ENCODE results near the gene HOXA7. TPM values are rescaled to one million over a fixed set of nuclear protein-coding genes. Genes with fewer than 3 reads are reported as not detected.

HOXA7 gene
- polyA plus RNA-seq, 4 donors: 11.4 to 31.9 (median 27.3) TPM

GRCh38 chr7:27111042-27111750 is 45.3 kb downstream of the HOXA7 start:
- no peak for DNase-seq (ENCODE audit: low read depth in 4 of 4, low spot score in 3 of 4)

- DNase-seq (ENCODE audit: low read depth in 4 of 4, low spot score in 3 of 4): no peak
Observed at GRCh38 chr7:27110186-27111031, 46.1 kb downstream of the HOXA7 start.

- no peak for DNase-seq (ENCODE audit: low read depth in 4 of 4, low spot score in 3 of 4)
Observed at GRCh38 chr7:27109466-27110185, 46.8 kb downstream of the HOXA7 start.

- no peak for DNase-seq (ENCODE audit: low read depth in 4 of 4, low spot score in 3 of 4)
Observed at GRCh38 chr7:27108390-27109127, 47.9 kb downstream of the HOXA7 start.

- no peak for DNase-seq (ENCODE audit: low read depth in 4 of 4, low spot score in 3 of 4)
Observed at GRCh38 chr7:27107391-27108381, 48.8 kb downstream of the HOXA7 start.

GRCh38 chr7:27106901-27107240 is 49.6 kb downstream of the HOXA7 start:
- no peak for DNase-seq (ENCODE audit: low read depth in 4 of 4, low spot score in 3 of 4)

GRCh38 chr7:27106181-27106900 is 50.1 kb downstream of the HOXA7 start:
- DNase-seq (ENCODE audit: low read depth in 4 of 4, low spot score in 3 of 4): peak in 2 of 4 donors; percentile 36 to 40

- peak in 2 of 4 donors; percentile 4 to 26 for DNase-seq (ENCODE audit: low read depth in 4 of 4, low spot score in 3 of 4)
Observed at GRCh38 chr7:27105301-27106031, 51.0 kb downstream of the HOXA7 start.

- peak; percentile 24 to 70 (median 64) for DNase-seq (ENCODE audit: low read depth in 4 of 4, low spot score in 3 of 4)
Observed at GRCh38 chr7:27104341-27105058, 52.0 kb downstream of the HOXA7 start.

Other genes with a start within 250 kb of the HOXA7 start
- gene HOXA1, start 60.7 kb downstream of the HOXA7 start, polyA plus RNA-seq (ENCODE audit: insufficient read length in 4 of 4): 1 to 10 TPM; 2.6 to 4.0 (median 3.0) TPM
- 10 to 100 TPM; 10.1 to 15.1 (median 11.3) TPM for gene HOXA2, start 54.0 kb downstream of the HOXA7 start, polyA plus RNA-seq (ENCODE audit: insufficient read length in 4 of 4)
- 10 to 100 TPM; 22.0 to 26.2 (median 23.3) TPM for gene HOXA4, start 25.9 kb downstream of the HOXA7 start, polyA plus RNA-seq (ENCODE audit: insufficient read length in 4 of 4)
- gene HOXA5, start 13.0 kb downstream of the HOXA7 start, polyA plus RNA-seq (ENCODE audit: insufficient read length in 4 of 4): 10 to 100 TPM; 76.3 to 92.8 (median 81.6) TPM
- gene HOXA6, start 8.9 kb downstream of the HOXA7 start, polyA plus RNA-seq (ENCODE audit: insufficient read length in 4 of 4): 10 to 100 TPM; 25.1 to 48.3 (median 35.4) TPM
- 10 to 100 TPM; 38.6 to 53.0 (median 46.3) TPM for gene HOXA3, start 4.1 kb downstream of the HOXA7 start, polyA plus RNA-seq (ENCODE audit: insufficient read length in 4 of 4)
- gene HOXA9, start 8.9 kb upstream of the HOXA7 start, polyA plus RNA-seq (ENCODE audit: insufficient read length in 4 of 4): 100 to 1,000 TPM in 2 of 4 donors, 10 to 100 TPM in 2; 54.9 to 111 (median 103) TPM
- 100 to 1,000 TPM; 103 to 161 (median 136) TPM for gene HOXA10, start 17.6 kb upstream of the HOXA7 start, polyA plus RNA-seq (ENCODE audit: insufficient read length in 4 of 4)
- gene HOXA11, start 28.6 kb upstream of the HOXA7 start, polyA plus RNA-seq (ENCODE audit: insufficient read length in 4 of 4): 10 to 100 TPM; 32.3 to 44.2 (median 40.7) TPM
- gene HOXA13, start 43.4 kb upstream of the HOXA7 start, polyA plus RNA-seq (ENCODE audit: insufficient read length in 4 of 4): under 1 TPM in 1 of 4 donors, not detected in 3; 0.03 TPM
- gene EVX1, start 86.1 kb upstream of the HOXA7 start, polyA plus RNA-seq (ENCODE audit: insufficient read length in 4 of 4): under 1 TPM in 2 of 4 donors, not detected in 2; 0.07 to 0.08 TPM